BLaER1 treated with 17β-estradiol and CSF1 and Interleukin-3, amounts not matched to agents 10 nM and 100 nM (cell line): ENCODE measurements around the gene CFAP119.

Experiments
- H3K27ac ChIP-seq, 11 experiments: shearing (Covaris generic); formaldehyde crosslinking; 2 replicates each; pipeline ENCODE4 v1.8.1; 2022
- H3K27me3 ChIP-seq, 11 experiments: shearing (Covaris generic); formaldehyde crosslinking; 2 replicates each; pipeline ENCODE4 v1.8.1; 2022
- H3K36me3 ChIP-seq, 11 experiments: shearing (Covaris generic); formaldehyde crosslinking; 2 replicates each; pipeline ENCODE4 v1.8.1; 2022
- H3K4me1 ChIP-seq, 10 experiments: shearing (Covaris generic); formaldehyde crosslinking; 2 replicates each; pipeline ENCODE4 v1.8.1; 2022
- H3K4me2 ChIP-seq, 11 experiments: shearing (Covaris generic); formaldehyde crosslinking; 2 replicates each; pipeline ENCODE4 v1.8.1; 2022
- H3K4me3 ChIP-seq, 10 experiments: shearing (Covaris generic); formaldehyde crosslinking; 2 replicates each; pipeline ENCODE4 v1.8.1; 2022
- H3K9ac ChIP-seq, 11 experiments: shearing (Covaris generic); formaldehyde crosslinking; 2 replicates each; pipeline ENCODE4 v1.8.1; 2022
- H3K9me3 ChIP-seq, 11 experiments: shearing (Covaris generic); formaldehyde crosslinking; replicated peaks in 1 of 11; 2 replicates each; pipeline ENCODE4 v1.8.1; 2022
- H4K20me1 ChIP-seq, 11 experiments: shearing (Covaris generic); formaldehyde crosslinking; 2 replicates each; pipeline ENCODE4 v1.8.1; 2022
- Cebpa-rat ChIP-seq, 11 experiments: shearing (Covaris generic); IDR thresholded peaks; 2 replicates each; pipeline ENCODE4 v1.8.1; 2022

Gene CFAP119

GRCh38 chr16:30728899-30729672 lies 32.8 kb downstream of the CFAP119 start:
- H3K36me3 ChIP-seq = peaks cover 77 to 98% (median 97%) of the 10 kb centered on the region in 11 experiments
- peak overlapping the region in 6 of 11 experiments; percentile 10 to 40 (median 20); a peak in 5 of 22 replicates for H3K9ac ChIP-seq
- no peaks in the 10 kb centered on the region for H3K9me3 ChIP-seq
- peak overlapping the region; percentile 45 to 83 (median 70) for H3K4me2 ChIP-seq
- no peaks in the 10 kb centered on the region for H3K27me3 ChIP-seq
- H3K27ac ChIP-seq = peak overlapping the region in 4 of 11 experiments; percentile 4 to 37 (median 20); a peak in 2 of 22 replicates
- no peak for TF ChIP-seq Cebpa-rat (IDR thresholded peaks at IDR 0.05)
- peaks cover 24 to 85% (median 66%) of the 10 kb centered on the region in 11 experiments; a peak in 21 of 22 replicates for H4K20me1 ChIP-seq
- H3K4me1 ChIP-seq = peaks cover 21 to 58% (median 42%) of the 10 kb centered on the region in 10 experiments
- no peak overlapping the region for H3K4me3 ChIP-seq

- no peak overlapping the region for H3K4me3 ChIP-seq
- H3K9me3 ChIP-seq = no peaks in the 10 kb centered on the region
- peak overlapping the region in 2 of 11 experiments; percentile 18 to 34; a peak in 1 of 22 replicates for H3K27ac ChIP-seq
- peaks cover 77 to 98% (median 97%) of the 10 kb centered on the region in 11 experiments for H3K36me3 ChIP-seq
- no peak for TF ChIP-seq Cebpa-rat (IDR thresholded peaks at IDR 0.05)
- H3K9ac ChIP-seq = peak overlapping the region in 2 of 11 experiments; percentile 24 to 26; a peak in 2 of 22 replicates
- H3K4me2 ChIP-seq = peak overlapping the region; percentile 45 to 83 (median 70)
- H4K20me1 ChIP-seq = peaks cover 24 to 87% (median 73%) of the 10 kb centered on the region in 11 experiments; a peak in 21 of 22 replicates
- no peaks in the 10 kb centered on the region for H3K27me3 ChIP-seq
- peaks cover 21 to 62% (median 44%) of the 10 kb centered on the region in 10 experiments for H3K4me1 ChIP-seq
Measured at GRCh38 chr16:30728321-30728720, 33.5 kb downstream of the CFAP119 start.

- peak overlapping the region in 2 of 11 experiments; percentile 12 to 27; a peak in 1 of 22 replicates for H3K9ac ChIP-seq
- peaks cover 77 to 98% (median 97%) of the 10 kb centered on the region in 11 experiments for H3K36me3 ChIP-seq
- peaks cover 21 to 65% (median 44%) of the 10 kb centered on the region in 10 experiments for H3K4me1 ChIP-seq
- no peak overlapping the region for H3K4me3 ChIP-seq
- H3K27me3 ChIP-seq = no peaks in the 10 kb centered on the region
- peak overlapping the region in 5 of 11 experiments; percentile 47 to 74 (median 58); a peak in 10 of 22 replicates for H3K4me2 ChIP-seq
- no peaks in the 10 kb centered on the region for H3K9me3 ChIP-seq
- no peak for TF ChIP-seq Cebpa-rat (IDR thresholded peaks at IDR 0.05)
- H3K27ac ChIP-seq = peak overlapping the region in 6 of 11 experiments; percentile 15 to 67 (median 54); a peak in 10 of 22 replicates
- peaks cover 34 to 99% (median 94%) of the 10 kb centered on the region in 11 experiments; a peak in 21 of 22 replicates for H4K20me1 ChIP-seq
Measured at GRCh38 chr16:30725418-30725792, 36.5 kb downstream of the CFAP119 start.

GRCh38 chr16:30724641-30725417 lies 37.0 kb downstream of the CFAP119 start:
- Histone ChIP-seq H3K4me3 (no peak overlapping the region), H3K4me2 (peak overlapping the region in 8 of 11 experiments; percentile 1 to 74 (median 52); a peak in 13 of 22 replicates), H3K36me3 (peaks cover 77 to 98% (median 97%) of the 10 kb centered on the region in 11 experiments), H3K9me3 (no peaks in the 10 kb centered on the region), H3K27me3 (no peaks in the 10 kb centered on the region), H4K20me1 (peaks cover 40 to 100% (median 97%) of the 10 kb centered on the region in 11 experiments; a peak in 21 of 22 replicates), H3K27ac (peak overlapping the region in 6 of 11 experiments; percentile 43 to 67 (median 62); a peak in 11 of 22 replicates), H3K4me1 (peaks cover 21 to 62% (median 44%) of the 10 kb centered on the region in 10 experiments), H3K9ac (peak overlapping the region in 4 of 11 experiments; percentile 12 to 27 (median 22); a peak in 1 of 22 replicates)
- no peak for TF ChIP-seq Cebpa-rat (IDR thresholded peaks at IDR 0.05)

- Histone ChIP-seq H3K4me2 (peak overlapping the region in 4 of 11 experiments; percentile 47 to 74 (median 64); a peak in 6 of 22 replicates), H3K27ac (peak overlapping the region in 2 of 11 experiments; percentile 60 to 64; a peak in 2 of 22 replicates), H3K9ac (no peak overlapping the region), H3K36me3 (peaks cover 75 to 98% (median 97%) of the 10 kb centered on the region in 11 experiments), H3K9me3 (no peaks in the 10 kb centered on the region), H3K4me1 (peaks cover 15 to 52% (median 36%) of the 10 kb centered on the region in 10 experiments), H3K27me3 (no peaks in the 10 kb centered on the region), H4K20me1 (peaks cover 39 to 100% (median 94%) of the 10 kb centered on the region in 11 experiments; a peak in 21 of 22 replicates), H3K4me3 (no peak overlapping the region)
- TF ChIP-seq Cebpa-rat (IDR thresholded peaks at IDR 0.05) = no peak
Measured at GRCh38 chr16:30723725-30724355, 38.0 kb downstream of the CFAP119 start.

GRCh38 chr16:30722916-30723315 lies 38.9 kb downstream of the CFAP119 start:
- TF ChIP-seq Cebpa-rat (IDR thresholded peaks at IDR 0.05) = no peak
- Histone ChIP-seq H3K27ac (0 out of 22 replicates have a peak overlapping the region, but pooled peaks of 2 of the 11 experiments have one; percentile 2 to 16), H3K9ac (no peak overlapping the region), H3K4me1 (peaks cover 6 to 44% (median 27%) of the 10 kb centered on the region in 10 experiments), H3K36me3 (peaks cover 85 to 100% (median 99%) of the 10 kb centered on the region in 11 experiments), H3K27me3 (no peaks in the 10 kb centered on the region), H3K4me2 (no peak overlapping the region), H3K9me3 (no peaks in the 10 kb centered on the region), H4K20me1 (peaks cover 37 to 100% (median 85%) of the 10 kb centered on the region in 11 experiments; a peak in 21 of 22 replicates), H3K4me3 (no peak overlapping the region)

GRCh38 chr16:30722443-30722842 lies 39.4 kb downstream of the CFAP119 start:
- Histone ChIP-seq H3K27me3 (no peaks in the 10 kb centered on the region), H3K4me2 (no peak overlapping the region), H3K36me3 (peaks cover 88 to 100% (median 99%) of the 10 kb centered on the region in 11 experiments), H4K20me1 (peaks cover 32 to 100% (median 82%) of the 10 kb centered on the region in 11 experiments; a peak in 21 of 22 replicates), H3K4me3 (no peak overlapping the region), H3K9ac (peak overlapping the region in 1 of 11 experiments; percentile 36; a peak in 1 of 22 replicates), H3K27ac (0 out of 22 replicates have a peak overlapping the region, but pooled peaks of 2 of the 11 experiments have one; percentile 2 to 16), H3K9me3 (no peaks in the 10 kb centered on the region), H3K4me1 (peaks cover 1 to 44% (median 23%) of the 10 kb centered on the region in 10 experiments; a peak in 18 of 20 replicates)
- no peak for TF ChIP-seq Cebpa-rat (IDR thresholded peaks at IDR 0.05)

- H3K9me3 ChIP-seq = no peaks in the 10 kb centered on the region
- peaks cover 88 to 100% (median 99%) of the 10 kb centered on the region in 11 experiments for H3K36me3 ChIP-seq
- H3K4me2 ChIP-seq = no peak overlapping the region
- H3K27me3 ChIP-seq = no peaks in the 10 kb centered on the region
- peak overlapping the region in 1 of 11 experiments; percentile 36; a peak in 1 of 22 replicates for H3K9ac ChIP-seq
- no peak overlapping the region for H3K27ac ChIP-seq
- peaks cover 0 to 47% (median 25%) of the 10 kb centered on the region in 10 experiments; a peak in 14 of 20 replicates for H3K4me1 ChIP-seq
- peaks cover 26 to 100% (median 80%) of the 10 kb centered on the region in 11 experiments; a peak in 21 of 22 replicates for H4K20me1 ChIP-seq
- H3K4me3 ChIP-seq = no peak overlapping the region
- TF ChIP-seq Cebpa-rat (IDR thresholded peaks at IDR 0.05) = no peak
Measured at GRCh38 chr16:30721606-30722005, 40.3 kb downstream of the CFAP119 start.
